Sigmoid colon (tissue), 3 donors: ENCODE results near the gene PRRT2.
A peak's percentile ranks its signal among the peaks of the same experiment; 100 is the strongest.

ENCODE experiments used
- CTCF ChIP-seq, 4 experiments: fragments of 450-650 bp in 3 of 4; fragments of 200-600 bp in 1 of 4; IDR thresholded peaks; one replicate each; pipeline ENCODE4 v1.5.1; 2016 to 2019; ENCODE audit warnings: antibody characterized with exemption in 4 of 4, mild to moderate bottlenecking in 3 of 4, moderate library complexity in 2 of 4
- POLR2A ChIP-seq, 2 donors: fragments of 450-650 bp; IDR thresholded peaks; one replicate each; pipeline ENCODE4 v1.6.1; 2016; ENCODE audit warnings: antibody characterized with exemption in 2 of 2, mild to moderate bottlenecking in 2 of 2, moderate library complexity in 2 of 2

GRCh38 chr16:29816694-29817441 is 4.9 kb downstream of the PRRT2 start:
- TF ChIP-seq CTCF (IDR thresholded peaks at IDR 0.05) (no peak), POLR2A (IDR thresholded peaks at IDR 0.05) (peak in 1 of 2 donors; percentile 39)
